Measurements from ENCODE around the gene CERT1. TPM values are rescaled to one million over a fixed set of nuclear protein-coding genes. Genes with fewer than 3 reads are reported as not detected.

CERT1 gene
- total RNA-seq, 2 experiments from 2014 or later, result 13.3 to 33.6 TPM

- Histone ChIP-seq H4K20me1 (ENCODE audit: insufficient read depth, low read length) (no peaks in the 10 kb centered on the region), H3K27ac (ENCODE audit: low read depth, low read length, poor library complexity, severe bottlenecking) (no peak overlapping the region), H3K9me2 (ENCODE audit: insufficient read depth, low read length) (no peaks in the 10 kb centered on the region), H3K4me2 (ENCODE audit: low read length) (no peak overlapping the region), H3K9me3 (ENCODE audit: low read length) (no peaks in the 10 kb centered on the region), H3K79me2 (ENCODE audit: insufficient read depth, low read depth, low read length) (no peaks in the 10 kb centered on the region), H3K4me1 (ENCODE audit: insufficient read depth, low read length, poor library complexity, severe bottlenecking) (no peaks in the 10 kb centered on the region), H2AFZ (ENCODE audit: low read length) (no peak overlapping the region), H3K4me3 (ENCODE audit: low read depth, low read length, poor library complexity, severe bottlenecking) (no peak overlapping the region), H3K36me3 (ENCODE audit: insufficient read depth, low read length) (peaks cover 44% of the 10 kb centered on the region)
- DNase-seq (ENCODE audit: low spot score), result no peak
- intact Hi-C loops (cut with micrococcal nuclease; ENCODE audit: unreplicated experiment), result loop anchor here (10.0 kb wide), 1 partner anchor 321 kb away; no protein-coding TSS in a partner anchor
- ChIA-PET POLR2A (interaction anchor here (0.6 to 1.5 kb wide), 3 partner anchors 10 to 76 kb away, joined by 3 to 9 read pairs (median 4); no protein-coding TSS in a partner anchor), CTCF (ENCODE audit: unreplicated experiment) (no interaction called here)
- BruUV-seq (replicated peaks), result no TSS peak
- no peak for TF ChIP-seq EZH2phosphoT487 (IDR thresholded peaks at IDR 0.05; ENCODE audit: borderline replicate concordance, low read depth, low read length)
Measured at GRCh38 chr5:75363726-75364495, 147.5 kb downstream of the CERT1 start.

GRCh38 chr5:75363111-75363510, 148.3 kb downstream of the CERT1 start:
- H3K79me2 ChIP-seq (ENCODE audit: insufficient read depth, low read depth, low read length), result no peaks in the 10 kb centered on the region
- H3K4me2 ChIP-seq (ENCODE audit: low read length), result no peak overlapping the region
- CTCF ChIA-PET (ENCODE audit: unreplicated experiment), result no interaction called here
- no peak overlapping the region for H3K4me3 ChIP-seq (ENCODE audit: low read depth, low read length, poor library complexity, severe bottlenecking)
- H3K9me2 ChIP-seq (ENCODE audit: insufficient read depth, low read length), result no peaks in the 10 kb centered on the region
- no peaks in the 10 kb centered on the region for H4K20me1 ChIP-seq (ENCODE audit: insufficient read depth, low read length)
- TF ChIP-seq CTCF (conservative IDR thresholded peaks at IDR 0.05; ENCODE audit: low read length) (no peak), EZH2phosphoT487 (IDR thresholded peaks at IDR 0.05; ENCODE audit: borderline replicate concordance, low read depth, low read length) (no peak)
- no peak for DNase-seq (ENCODE audit: low spot score)
- H3K9me3 ChIP-seq (ENCODE audit: low read length), result no peaks in the 10 kb centered on the region
- no peak overlapping the region for H2AFZ ChIP-seq (ENCODE audit: low read length)
- intact Hi-C loops (cut with micrococcal nuclease; ENCODE audit: unreplicated experiment), result loop anchor here (10.0 kb wide), 1 partner anchor 322 kb away; no protein-coding TSS in a partner anchor
- BruUV-seq (replicated peaks), result no TSS peak
- no peaks in the 10 kb centered on the region for H3K4me1 ChIP-seq (ENCODE audit: insufficient read depth, low read length, poor library complexity, severe bottlenecking)
- peaks cover 52% of the 10 kb centered on the region for H3K36me3 ChIP-seq (ENCODE audit: insufficient read depth, low read length)
- H3K27ac ChIP-seq (ENCODE audit: low read depth, low read length, poor library complexity, severe bottlenecking), result no peak overlapping the region
- POLR2A ChIA-PET, result interaction anchor here (1.5 kb wide), 1 partner anchor 9 kb away, joined by 3 read pairs; no protein-coding TSS in a partner anchor

GRCh38 chr5:75362474-75362975, 148.9 kb downstream of the CERT1 start:
- no TSS peak for BruUV-seq (replicated peaks)
- ChIA-PET POLR2A (interaction anchor here (0.7 kb wide), 1 partner anchor 46 kb away, joined by 4 read pairs; no protein-coding TSS in a partner anchor), CTCF (ENCODE audit: unreplicated experiment) (no interaction called here)
- Histone ChIP-seq H3K36me3 (ENCODE audit: insufficient read depth, low read length) (peaks cover 57% of the 10 kb centered on the region), H3K27ac (ENCODE audit: low read depth, low read length, poor library complexity, severe bottlenecking) (no peak overlapping the region), H2AFZ (ENCODE audit: low read length) (no peak overlapping the region), H3K4me2 (ENCODE audit: low read length) (no peak overlapping the region), H3K79me2 (ENCODE audit: insufficient read depth, low read depth, low read length) (no peaks in the 10 kb centered on the region), H3K4me3 (ENCODE audit: low read depth, low read length, poor library complexity, severe bottlenecking) (no peak overlapping the region), H3K9me2 (ENCODE audit: insufficient read depth, low read length) (no peaks in the 10 kb centered on the region), H3K9me3 (ENCODE audit: low read length) (no peaks in the 10 kb centered on the region), H3K4me1 (ENCODE audit: insufficient read depth, low read length, poor library complexity, severe bottlenecking) (no peaks in the 10 kb centered on the region), H4K20me1 (ENCODE audit: insufficient read depth, low read length) (no peaks in the 10 kb centered on the region)
- no peak for TF ChIP-seq CTCF (conservative IDR thresholded peaks at IDR 0.05; ENCODE audit: low read length)
- TF ChIP-seq EZH2phosphoT487 (IDR thresholded peaks at IDR 0.05; ENCODE audit: borderline replicate concordance, low read depth, low read length), result no peak
- intact Hi-C loops (cut with micrococcal nuclease; ENCODE audit: unreplicated experiment), result loop anchor here (10.0 kb wide), 1 partner anchor 322 kb away; no protein-coding TSS in a partner anchor
- DNase-seq (ENCODE audit: low spot score), result no peak

Data from OCI-LY7 (cell line).